ENCODE measurements around the gene RPS15. TPM values are rescaled to one million over a fixed set of nuclear protein-coding genes. Genes with fewer than 3 reads are reported as not detected.

RPS15 gene
- total RNA-seq, 6 experiments from 2014 or later = 1,047 to 1,358 (median 1,277) TPM

DNA sequence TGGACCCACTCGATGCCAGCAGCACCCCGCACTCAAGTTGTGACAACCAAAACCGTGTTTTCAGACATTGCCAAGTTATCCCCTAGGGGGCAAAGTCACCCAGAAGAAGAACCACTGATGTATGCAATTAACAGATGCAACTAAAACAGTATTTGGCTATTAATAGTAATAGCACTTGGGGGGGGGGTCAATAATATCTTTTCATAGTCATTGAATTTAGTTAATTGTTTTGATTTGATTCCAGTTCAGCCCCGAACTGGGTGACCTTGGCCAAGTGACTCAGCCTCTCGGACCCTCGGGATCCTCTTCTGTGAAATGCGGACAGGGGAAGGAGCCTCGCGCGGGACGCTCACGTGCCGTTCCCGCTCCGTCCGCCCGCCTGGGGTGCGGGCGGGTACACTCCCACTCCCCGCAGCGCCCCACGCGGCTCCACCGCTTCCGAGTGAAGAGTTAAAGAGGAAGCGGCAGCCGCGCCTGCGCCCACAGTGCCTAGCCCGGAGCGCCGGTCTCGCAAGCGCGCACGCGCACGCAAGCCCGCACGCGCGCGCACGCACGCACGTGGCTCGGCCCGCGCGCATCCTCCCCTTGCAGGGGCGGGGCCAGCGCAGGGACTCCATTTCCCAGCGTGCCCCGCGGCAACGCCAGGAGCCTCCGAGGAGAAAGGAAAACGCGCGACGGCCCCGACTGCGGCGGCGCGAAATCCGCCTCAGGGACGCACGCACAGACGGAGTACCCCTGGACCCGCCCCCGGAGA, 31.2 kb upstream of the RPS15 start:
- peak overlapping the region; percentile 68 for H3K27ac Mint-ChIP-seq
- H3K4me1 Mint-ChIP-seq (ENCODE audit: low read depth) = peaks cover 48% of the 10 kb centered on the region
- no peaks in the 10 kb centered on the region for H3K27me3 Mint-ChIP-seq (ENCODE audit: insufficient read depth)
- no peaks in the 10 kb centered on the region for H3K9me3 Mint-ChIP-seq
- H3K36me3 Mint-ChIP-seq (ENCODE audit: low read depth) = peaks cover 6% of the 10 kb centered on the region
- peak; percentile 97 for DNase-seq
- H3K4me3 Mint-ChIP-seq = peak overlapping the region; percentile 80
- TF ChIP-seq, protein P1, sequence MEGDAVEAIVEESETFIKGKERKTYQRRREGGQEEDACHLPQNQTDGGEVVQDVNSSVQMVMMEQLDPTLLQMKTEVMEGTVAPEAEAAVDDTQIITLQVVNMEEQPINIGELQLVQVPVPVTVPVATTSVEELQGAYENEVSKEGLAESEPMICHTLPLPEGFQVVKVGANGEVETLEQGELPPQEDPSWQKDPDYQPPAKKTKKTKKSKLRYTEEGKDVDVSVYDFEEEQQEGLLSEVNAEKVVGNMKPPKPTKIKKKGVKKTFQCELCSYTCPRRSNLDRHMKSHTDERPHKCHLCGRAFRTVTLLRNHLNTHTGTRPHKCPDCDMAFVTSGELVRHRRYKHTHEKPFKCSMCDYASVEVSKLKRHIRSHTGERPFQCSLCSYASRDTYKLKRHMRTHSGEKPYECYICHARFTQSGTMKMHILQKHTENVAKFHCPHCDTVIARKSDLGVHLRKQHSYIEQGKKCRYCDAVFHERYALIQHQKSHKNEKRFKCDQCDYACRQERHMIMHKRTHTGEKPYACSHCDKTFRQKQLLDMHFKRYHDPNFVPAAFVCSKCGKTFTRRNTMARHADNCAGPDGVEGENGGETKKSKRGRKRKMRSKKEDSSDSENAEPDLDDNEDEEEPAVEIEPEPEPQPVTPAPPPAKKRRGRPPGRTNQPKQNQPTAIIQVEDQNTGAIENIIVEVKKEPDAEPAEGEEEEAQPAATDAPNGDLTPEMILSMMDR (IDR thresholded peaks at IDR 0.05) = peak; percentile 74

DNA sequence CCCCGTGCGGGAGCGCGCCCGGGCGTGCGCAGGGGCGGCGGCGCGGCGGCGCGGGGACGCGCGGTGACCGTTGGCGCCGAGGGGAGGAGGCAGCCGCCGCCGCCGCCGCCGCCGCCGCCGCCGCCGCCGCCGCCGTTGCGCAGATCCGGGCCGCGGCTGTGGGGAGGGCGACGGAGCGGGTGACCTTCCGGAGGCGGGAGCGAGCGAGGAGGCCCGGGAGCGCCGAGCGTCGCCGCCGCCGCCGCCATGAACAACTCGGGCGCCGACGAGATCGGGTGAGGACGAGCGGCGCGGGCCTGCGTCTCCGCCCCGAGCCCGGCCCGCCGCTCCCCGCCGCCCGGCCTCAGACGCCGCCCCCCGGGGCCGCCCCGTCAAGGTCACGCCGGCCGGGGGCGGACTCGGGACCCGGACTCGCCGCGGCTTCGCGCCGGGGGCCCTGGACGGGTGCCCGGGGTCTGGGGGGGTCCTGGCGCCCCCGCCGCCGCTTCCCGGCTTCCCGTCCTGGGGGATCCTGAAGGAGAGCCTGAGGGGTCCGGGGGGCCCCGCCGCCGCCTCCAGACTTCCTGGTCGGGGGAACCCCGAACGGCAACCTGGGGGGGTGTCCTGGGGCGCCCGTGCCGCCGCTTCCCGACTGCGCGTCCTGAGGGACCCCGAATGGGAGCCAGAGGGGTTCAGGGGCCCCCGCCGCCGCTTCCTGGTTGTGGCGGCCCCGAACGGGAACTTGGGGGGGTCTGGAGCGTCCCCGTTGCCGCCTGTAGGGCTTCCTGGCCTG, 30.5 kb upstream of the RPS15 start, which contains the start of gene DAZAP1:
Gene DAZAP1 (plus strand): TSS at position 59 of the 772 bp plus-strand sequence. CDS start 188 bp downstream, at position 247.
- TF ChIP-seq, protein P1 (IDR thresholded peaks at IDR 0.05) = no peak
- H3K9me3 Mint-ChIP-seq = no peaks in the 10 kb centered on the region
- peak within 1 kb of the TSS; percentile 94 for H3K27ac Mint-ChIP-seq
- no peak for DNase-seq
- no peaks in the 10 kb centered on the region for H3K27me3 Mint-ChIP-seq (ENCODE audit: insufficient read depth)
- peaks cover 6% of the 10 kb centered on the region for H3K36me3 Mint-ChIP-seq (ENCODE audit: low read depth)
- peaks cover 46% of the 10 kb centered on the region for H3K4me1 Mint-ChIP-seq (ENCODE audit: low read depth)
- peak within 1 kb of the TSS; percentile 98 for H3K4me3 Mint-ChIP-seq

DNA sequence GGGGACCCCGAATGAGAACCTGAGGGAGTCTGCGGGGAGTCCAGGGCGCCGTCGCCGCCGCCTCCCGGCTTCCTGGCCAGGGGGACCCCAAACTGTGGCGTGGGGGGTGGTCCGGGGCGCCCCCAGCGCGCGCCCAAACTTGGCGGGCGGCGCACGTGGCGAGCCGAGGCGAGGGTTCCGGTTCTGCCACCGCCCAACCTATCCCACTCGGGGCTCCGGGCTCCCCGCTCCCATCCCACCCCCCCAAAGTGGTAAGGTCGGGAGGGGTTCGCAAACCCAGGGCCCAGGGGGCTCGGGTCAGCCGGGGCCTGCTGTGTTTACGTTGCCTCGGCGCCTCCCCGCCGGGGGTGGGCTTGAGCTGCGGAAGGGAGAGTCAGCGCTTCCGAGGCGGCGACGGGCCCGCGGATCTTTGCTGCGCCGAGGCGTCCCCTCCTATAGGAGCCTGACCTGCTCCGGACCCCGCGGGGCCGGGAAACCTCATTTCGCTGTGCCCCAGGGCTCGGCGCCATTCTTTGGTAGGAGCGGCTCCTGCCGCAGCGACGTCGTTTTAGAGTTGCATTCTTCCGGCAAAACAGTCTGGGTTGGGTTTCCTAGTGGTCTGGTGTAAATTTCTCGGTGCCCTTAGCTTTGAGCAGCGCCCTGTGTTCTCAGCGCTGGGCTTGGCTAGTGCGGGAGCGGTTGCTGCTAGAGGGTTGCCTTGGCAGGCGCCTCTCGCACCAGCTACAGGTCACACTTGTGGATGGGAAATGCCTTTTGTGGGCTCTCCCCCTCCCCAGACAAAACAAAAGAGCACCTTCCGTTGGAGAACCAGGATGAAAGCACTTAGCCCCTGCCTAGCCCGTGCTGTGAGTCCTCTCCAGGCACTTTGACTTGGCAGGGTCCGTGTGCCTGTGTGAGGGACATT, 29.6 kb upstream of the RPS15 start:
- TF ChIP-seq, protein P1 (IDR thresholded peaks at IDR 0.05) = no peak
- Mint-ChIP-seq H3K36me3 (ENCODE audit: low read depth) (peaks cover 6% of the 10 kb centered on the region), H3K9me3 (no peaks in the 10 kb centered on the region), H3K27ac (peak overlapping the region; percentile 94), H3K4me1 (ENCODE audit: low read depth) (peaks cover 39% of the 10 kb centered on the region), H3K27me3 (ENCODE audit: insufficient read depth) (no peaks in the 10 kb centered on the region), H3K4me3 (peak overlapping the region; percentile 98)
- DNase-seq = peak; percentile 41

DNA sequence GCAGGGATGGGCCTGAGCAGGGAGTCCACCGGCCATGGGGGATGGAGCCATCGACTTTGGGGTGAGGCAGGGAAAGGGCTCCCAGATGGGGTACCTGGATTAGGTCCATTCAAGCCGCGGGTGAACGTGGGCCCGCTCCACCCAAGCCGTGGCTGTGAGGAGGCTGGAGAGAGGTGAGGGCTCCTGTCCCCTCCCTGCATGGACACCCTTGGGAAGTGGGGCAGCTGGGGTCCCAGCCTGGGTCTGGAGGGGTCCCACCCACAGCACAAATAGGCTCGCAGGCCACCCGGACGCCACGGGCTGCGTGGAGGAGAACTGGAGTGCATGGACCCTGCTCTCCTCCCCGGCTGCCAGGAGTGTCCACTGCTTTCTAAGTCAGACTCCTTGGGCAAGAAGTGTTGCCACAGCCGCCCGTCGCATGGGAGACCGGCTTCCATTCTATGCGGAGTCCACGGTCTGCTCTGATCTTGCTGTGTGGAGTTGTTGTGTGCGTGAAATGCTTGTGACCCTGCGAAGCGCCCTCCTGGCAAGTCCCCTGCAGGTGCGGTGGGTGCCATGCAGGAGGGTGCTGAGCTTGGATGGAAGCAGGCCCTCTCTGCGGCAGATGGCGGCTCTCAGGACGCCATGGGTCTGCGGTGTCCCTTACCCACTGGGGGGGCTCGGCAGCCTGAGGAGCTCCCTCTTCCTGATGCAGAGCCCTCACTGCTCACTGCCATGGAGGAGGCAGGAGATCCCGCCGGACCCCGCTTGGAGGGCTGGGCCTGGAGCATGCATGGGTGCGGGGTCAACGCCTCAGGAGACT, 28.8 kb upstream of the RPS15 start:
- Mint-ChIP-seq H3K27me3 (ENCODE audit: insufficient read depth) (no peaks in the 10 kb centered on the region), H3K9me3 (no peaks in the 10 kb centered on the region), H3K27ac (peak overlapping the region; percentile 94), H3K4me3 (peak overlapping the region; percentile 98), H3K36me3 (ENCODE audit: low read depth) (peaks cover 6% of the 10 kb centered on the region), H3K4me1 (ENCODE audit: low read depth) (peaks cover 39% of the 10 kb centered on the region)
- TF ChIP-seq, protein P1 (IDR thresholded peaks at IDR 0.05) = no peak
- no peak for DNase-seq
